HL-60 (cell line): ENCODE measurements around the gene STRIP1.

Experiments used
- DNase-seq, 2 experiments: peaks; one replicate each; pipeline ENCODE4 v3.0.0-alpha.2; 2010 to 2020; ENCODE audit warnings: low read depth in 1 of 2, low spot score in 1 of 2
- H3K27ac ChIP-seq: fragments of 250-450 bp; sonication (Bioruptor Pico); replicated peaks from 2 replicates; pipeline ENCODE4 v1.5.1; 2020; ENCODE audit warnings: mild to moderate bottlenecking, moderate library complexity
- H3K27me3 ChIP-seq: fragments of 250-450 bp; sonication (Bioruptor Pico); 2 replicates; pipeline ENCODE4 v1.5.1; 2021; ENCODE audit warnings: mild to moderate bottlenecking, moderate library complexity; ENCODE audit not compliant: insufficient read depth, poor library complexity, severe bottlenecking
- H3K4me3 ChIP-seq: replicated peaks from 2 replicates; pipeline ENCODE4 v1.5.1; 2011; ENCODE audit warnings: mild to moderate bottlenecking, control low read depth, low read length; ENCODE audit not compliant: insufficient read depth
- GABPA ChIP-seq: IDR thresholded peaks from 2 replicates; pipeline ENCODE4 v1.6.1; 2012; ENCODE audit warnings: low read depth
- POLR2AphosphoS5 ChIP-seq: IDR thresholded peaks from 2 replicates; pipeline ENCODE4 v1.6.1; 2012; ENCODE audit warnings: low read depth
- SPI1 ChIP-seq: IDR thresholded peaks from 2 replicates; pipeline ENCODE4 v1.6.1; 2012; ENCODE audit warnings: low read depth, mild to moderate bottlenecking, borderline replicate concordance
- TF ChIP-seq, protein P1 (sequence below): IDR thresholded peaks from one replicate; pipeline ENCODE4 v1.5.1; 2011; ENCODE audit warnings: low read length, control low read depth, inconsistent platforms; ENCODE audit not compliant: insufficient read depth
- TF ChIP-seq, protein P2 (sequence below): IDR thresholded peaks from 2 replicates; pipeline ENCODE4 v1.6.1; 2012; ENCODE audit warnings: low read depth; ENCODE audit not compliant: insufficient replicate concordance

The STRIP1 gene

DNA sequence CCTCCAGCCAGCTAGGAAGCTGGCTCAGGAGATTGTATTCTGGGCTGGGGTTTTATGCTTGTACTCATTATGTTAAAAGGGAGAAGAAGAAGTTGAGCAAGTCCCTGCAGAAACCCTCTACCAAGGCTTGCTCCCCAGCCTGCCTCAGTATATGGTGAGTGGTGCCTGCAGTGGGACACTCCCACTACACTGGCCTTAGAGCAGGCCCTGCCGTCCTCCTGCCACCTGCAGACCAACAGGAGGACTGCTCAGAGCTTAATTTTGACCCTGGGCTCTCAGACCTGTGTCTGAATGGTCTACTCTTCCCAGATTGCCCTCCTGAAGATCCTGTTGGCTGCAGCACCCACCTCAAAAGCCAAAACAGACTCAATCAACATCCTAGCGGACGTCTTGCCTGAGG is 13.0 kb downstream of the STRIP1 start:
- Histone ChIP-seq H3K4me3 (no peak overlapping the region), H3K27me3 (no peaks in the 10 kb centered on the region), H3K27ac (no peak overlapping the region)
- no peak for DNase-seq
- TF ChIP-seq, protein P1, sequence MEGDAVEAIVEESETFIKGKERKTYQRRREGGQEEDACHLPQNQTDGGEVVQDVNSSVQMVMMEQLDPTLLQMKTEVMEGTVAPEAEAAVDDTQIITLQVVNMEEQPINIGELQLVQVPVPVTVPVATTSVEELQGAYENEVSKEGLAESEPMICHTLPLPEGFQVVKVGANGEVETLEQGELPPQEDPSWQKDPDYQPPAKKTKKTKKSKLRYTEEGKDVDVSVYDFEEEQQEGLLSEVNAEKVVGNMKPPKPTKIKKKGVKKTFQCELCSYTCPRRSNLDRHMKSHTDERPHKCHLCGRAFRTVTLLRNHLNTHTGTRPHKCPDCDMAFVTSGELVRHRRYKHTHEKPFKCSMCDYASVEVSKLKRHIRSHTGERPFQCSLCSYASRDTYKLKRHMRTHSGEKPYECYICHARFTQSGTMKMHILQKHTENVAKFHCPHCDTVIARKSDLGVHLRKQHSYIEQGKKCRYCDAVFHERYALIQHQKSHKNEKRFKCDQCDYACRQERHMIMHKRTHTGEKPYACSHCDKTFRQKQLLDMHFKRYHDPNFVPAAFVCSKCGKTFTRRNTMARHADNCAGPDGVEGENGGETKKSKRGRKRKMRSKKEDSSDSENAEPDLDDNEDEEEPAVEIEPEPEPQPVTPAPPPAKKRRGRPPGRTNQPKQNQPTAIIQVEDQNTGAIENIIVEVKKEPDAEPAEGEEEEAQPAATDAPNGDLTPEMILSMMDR = no peak
- TF ChIP-seq POLR2AphosphoS5 = no peak
- TF ChIP-seq, protein P2, sequence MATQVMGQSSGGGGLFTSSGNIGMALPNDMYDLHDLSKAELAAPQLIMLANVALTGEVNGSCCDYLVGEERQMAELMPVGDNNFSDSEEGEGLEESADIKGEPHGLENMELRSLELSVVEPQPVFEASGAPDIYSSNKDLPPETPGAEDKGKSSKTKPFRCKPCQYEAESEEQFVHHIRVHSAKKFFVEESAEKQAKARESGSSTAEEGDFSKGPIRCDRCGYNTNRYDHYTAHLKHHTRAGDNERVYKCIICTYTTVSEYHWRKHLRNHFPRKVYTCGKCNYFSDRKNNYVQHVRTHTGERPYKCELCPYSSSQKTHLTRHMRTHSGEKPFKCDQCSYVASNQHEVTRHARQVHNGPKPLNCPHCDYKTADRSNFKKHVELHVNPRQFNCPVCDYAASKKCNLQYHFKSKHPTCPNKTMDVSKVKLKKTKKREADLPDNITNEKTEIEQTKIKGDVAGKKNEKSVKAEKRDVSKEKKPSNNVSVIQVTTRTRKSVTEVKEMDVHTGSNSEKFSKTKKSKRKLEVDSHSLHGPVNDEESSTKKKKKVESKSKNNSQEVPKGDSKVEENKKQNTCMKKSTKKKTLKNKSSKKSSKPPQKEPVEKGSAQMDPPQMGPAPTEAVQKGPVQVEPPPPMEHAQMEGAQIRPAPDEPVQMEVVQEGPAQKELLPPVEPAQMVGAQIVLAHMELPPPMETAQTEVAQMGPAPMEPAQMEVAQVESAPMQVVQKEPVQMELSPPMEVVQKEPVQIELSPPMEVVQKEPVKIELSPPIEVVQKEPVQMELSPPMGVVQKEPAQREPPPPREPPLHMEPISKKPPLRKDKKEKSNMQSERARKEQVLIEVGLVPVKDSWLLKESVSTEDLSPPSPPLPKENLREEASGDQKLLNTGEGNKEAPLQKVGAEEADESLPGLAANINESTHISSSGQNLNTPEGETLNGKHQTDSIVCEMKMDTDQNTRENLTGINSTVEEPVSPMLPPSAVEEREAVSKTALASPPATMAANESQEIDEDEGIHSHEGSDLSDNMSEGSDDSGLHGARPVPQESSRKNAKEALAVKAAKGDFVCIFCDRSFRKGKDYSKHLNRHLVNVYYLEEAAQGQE = no peak
- no peak for TF ChIP-seq GABPA
- no peak for TF ChIP-seq SPI1

DNA sequence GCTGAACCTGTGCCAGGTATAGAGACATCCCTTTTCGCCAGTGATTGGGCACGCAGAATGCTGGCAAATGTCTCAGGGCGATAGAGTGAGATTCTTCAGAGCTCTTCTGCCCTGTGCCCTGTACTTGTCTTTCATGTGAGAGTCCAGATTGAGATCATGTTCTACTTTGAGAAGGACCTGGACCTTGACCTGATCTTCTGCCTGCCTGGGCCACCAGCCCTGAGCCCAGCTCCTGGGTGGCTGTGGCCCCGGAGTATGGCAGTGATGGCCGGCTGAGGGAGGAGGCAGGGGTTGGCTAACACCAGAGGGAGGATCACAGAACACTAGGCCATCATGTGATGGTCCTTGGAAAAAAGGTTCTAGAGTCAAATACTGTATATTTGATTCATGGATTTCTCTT is 13.8 kb downstream of the STRIP1 start:
- Histone ChIP-seq H3K4me3 (no peak overlapping the region), H3K27me3 (no peaks in the 10 kb centered on the region), H3K27ac (no peak overlapping the region)
- DNase-seq = no peak
- no peak for TF ChIP-seq GABPA
- TF ChIP-seq POLR2AphosphoS5 = no peak
- TF ChIP-seq, protein P2 = no peak
- TF ChIP-seq SPI1 = no peak
- TF ChIP-seq, protein P1 = no peak

DNA sequence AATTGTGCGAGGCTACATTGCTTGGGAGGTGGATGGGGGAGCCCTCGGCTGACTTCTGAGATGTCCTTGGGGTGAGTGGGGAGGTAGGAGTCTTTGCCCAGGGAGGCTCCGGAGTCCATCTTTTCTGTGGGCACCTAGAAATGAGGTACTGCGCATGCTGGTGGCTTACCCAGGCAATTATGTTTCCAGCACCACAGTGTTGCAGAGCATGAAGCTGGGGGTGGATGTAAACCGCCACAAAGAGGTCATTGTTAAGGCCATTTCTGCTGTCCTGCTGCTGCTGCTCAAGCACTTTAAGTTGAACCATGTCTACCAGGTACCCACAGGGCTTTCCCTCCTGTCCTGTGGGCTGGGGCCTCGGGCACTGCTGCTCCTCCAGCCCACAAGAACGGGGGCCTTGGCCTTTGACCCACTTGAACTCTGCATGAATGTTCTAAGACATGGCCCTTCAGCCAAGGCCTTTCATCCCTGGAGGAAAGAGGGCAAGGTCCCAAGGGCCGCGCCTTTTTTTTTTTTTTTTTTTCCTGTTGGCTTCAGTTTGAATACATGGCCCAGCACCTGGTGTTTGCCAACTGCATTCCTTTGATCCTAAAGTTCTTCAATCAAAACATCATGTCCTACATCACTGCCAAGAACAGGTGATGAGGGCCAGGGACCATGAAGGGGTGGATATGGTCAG is 14.6 kb downstream of the STRIP1 start:
- H3K4me3 ChIP-seq = no peak overlapping the region
- H3K27ac ChIP-seq = no peak overlapping the region
- no peak for DNase-seq
- H3K27me3 ChIP-seq = no peaks in the 10 kb centered on the region
- no peak for TF ChIP-seq SPI1
- no peak for TF ChIP-seq GABPA
- TF ChIP-seq, protein P2 = no peak
- TF ChIP-seq, protein P1 = no peak
- no peak for TF ChIP-seq POLR2AphosphoS5
